ENCODE measurements around the gene AGPAT4.
A peak's percentile ranks its signal among the peaks of the same experiment; 100 is the strongest.

AGPAT4 gene

DNA sequence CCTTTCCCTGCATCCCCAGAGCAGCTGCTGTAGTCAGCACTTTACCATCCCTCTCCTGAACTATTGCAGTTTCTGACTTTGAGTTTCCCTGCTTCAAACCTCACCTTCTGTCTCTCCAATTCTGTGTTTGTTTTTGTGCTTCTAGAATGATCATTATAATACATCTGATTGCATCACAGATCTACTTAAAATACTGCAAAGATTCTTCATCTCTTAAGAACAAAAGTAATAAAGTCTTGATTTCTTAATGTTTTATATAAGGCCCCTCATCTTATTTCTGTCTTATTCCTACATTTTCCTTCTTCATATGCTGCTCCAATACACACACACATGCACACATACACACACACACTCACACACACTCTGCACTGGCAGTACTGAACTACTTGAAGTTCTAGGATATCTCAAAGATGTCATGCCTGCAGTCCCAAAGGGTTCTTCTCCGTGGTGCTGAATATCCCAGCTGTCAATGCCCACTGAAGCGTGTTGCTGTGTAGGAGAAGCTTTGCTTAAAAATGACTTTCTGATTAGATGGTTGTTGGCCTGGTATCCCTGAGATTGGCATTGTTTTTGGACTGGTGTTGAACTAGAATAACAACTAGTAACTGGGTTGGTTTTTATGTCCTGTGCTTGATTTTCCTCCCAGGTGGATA is 185.1 kb downstream of the AGPAT4 start:
- no peak overlapping the region for H3K4me3 ChIP-seq (ENCODE audit: low read length)
- TF ChIP-seq, protein P1, sequence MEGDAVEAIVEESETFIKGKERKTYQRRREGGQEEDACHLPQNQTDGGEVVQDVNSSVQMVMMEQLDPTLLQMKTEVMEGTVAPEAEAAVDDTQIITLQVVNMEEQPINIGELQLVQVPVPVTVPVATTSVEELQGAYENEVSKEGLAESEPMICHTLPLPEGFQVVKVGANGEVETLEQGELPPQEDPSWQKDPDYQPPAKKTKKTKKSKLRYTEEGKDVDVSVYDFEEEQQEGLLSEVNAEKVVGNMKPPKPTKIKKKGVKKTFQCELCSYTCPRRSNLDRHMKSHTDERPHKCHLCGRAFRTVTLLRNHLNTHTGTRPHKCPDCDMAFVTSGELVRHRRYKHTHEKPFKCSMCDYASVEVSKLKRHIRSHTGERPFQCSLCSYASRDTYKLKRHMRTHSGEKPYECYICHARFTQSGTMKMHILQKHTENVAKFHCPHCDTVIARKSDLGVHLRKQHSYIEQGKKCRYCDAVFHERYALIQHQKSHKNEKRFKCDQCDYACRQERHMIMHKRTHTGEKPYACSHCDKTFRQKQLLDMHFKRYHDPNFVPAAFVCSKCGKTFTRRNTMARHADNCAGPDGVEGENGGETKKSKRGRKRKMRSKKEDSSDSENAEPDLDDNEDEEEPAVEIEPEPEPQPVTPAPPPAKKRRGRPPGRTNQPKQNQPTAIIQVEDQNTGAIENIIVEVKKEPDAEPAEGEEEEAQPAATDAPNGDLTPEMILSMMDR (IDR thresholded peaks at IDR 0.05; ENCODE audit: insufficient read depth, low read depth, low read length, missing control alignments): no peak
- peak; percentile 10 for DNase-seq (ENCODE audit: low read depth)

DNA sequence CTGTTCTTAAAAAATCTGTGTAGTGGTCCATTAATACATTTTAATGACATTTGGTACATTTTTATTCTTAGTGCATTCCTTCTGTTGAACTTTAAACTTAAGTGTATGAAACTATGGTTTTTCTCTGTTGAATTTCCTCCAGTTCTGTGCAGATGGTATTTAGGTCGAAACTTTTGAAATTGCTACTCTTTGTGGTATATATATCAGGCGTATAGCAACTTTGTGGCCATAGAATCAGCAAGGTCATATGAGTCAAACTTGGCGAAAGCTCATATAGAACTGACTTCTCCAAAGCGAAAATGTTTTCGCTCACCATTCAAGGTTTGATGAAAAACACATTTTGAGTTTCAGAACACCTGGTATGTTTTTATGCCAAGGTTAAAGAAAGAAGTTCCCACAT is 188.6 kb downstream of the AGPAT4 start:
- H3K4me3 ChIP-seq (ENCODE audit: low read length): no peak overlapping the region
- TF ChIP-seq, protein P1 (IDR thresholded peaks at IDR 0.05; ENCODE audit: insufficient read depth, low read depth, low read length, missing control alignments): no peak
- no peak for DNase-seq (ENCODE audit: low read depth)

DNA sequence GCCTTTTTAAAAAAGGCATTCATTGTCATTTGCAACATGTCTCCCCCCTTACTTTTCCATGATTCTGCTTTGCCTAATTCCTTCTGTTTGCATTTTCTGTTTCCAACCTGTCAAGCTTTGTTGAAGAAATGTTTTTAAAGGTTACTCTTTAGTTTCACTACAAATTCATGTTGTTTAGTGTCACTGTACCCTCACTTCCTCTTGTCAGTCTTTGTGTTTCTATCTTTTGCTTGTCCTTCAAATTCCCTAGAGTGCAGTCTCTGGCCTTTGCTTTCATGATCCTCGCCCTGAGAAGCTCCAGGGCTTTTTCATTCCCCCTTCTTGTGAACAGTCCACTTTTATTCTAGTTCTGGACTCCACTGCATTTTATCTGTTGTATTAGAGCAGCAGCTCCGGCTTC is 191.6 kb downstream of the AGPAT4 start:
- TF ChIP-seq, protein P1 (IDR thresholded peaks at IDR 0.05; ENCODE audit: insufficient read depth, low read depth, low read length, missing control alignments): no peak
- DNase-seq (ENCODE audit: low read depth): no peak
- no peak overlapping the region for H3K4me3 ChIP-seq (ENCODE audit: low read length)

DNA sequence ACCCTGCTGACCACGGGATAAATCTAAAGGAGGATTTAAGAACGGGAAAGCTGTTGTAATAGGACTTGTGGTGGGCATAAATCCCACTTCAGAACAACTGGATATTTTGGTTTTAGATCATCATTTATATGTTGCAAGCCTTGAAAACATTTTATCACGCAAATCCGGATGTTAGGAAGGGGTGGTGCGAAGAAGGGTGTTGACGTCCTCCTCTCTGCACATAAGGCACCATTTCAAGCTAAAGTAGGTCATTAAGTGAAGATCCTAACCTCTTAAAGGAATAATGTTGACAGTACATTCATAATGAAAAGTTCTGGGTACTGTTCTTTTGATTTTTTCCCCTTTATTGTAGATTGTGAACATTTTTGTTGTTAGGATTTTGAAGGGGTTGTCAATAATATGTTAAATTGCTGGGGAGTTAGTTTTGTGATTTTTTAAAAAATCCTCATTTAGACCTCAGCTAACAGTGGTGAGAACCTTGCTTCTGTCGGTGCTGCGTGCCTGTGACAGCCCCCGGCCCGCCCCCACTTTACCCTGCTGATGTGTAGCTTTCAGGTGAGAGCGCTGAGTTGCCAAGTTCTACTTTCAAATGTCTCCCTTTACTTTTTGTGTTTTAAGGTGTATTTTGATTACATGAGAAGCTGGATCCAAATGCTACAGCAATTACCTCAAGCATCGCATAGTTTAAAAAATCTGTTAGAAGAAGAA is 193.4 kb downstream of the AGPAT4 start:
- TF ChIP-seq, protein P1 (IDR thresholded peaks at IDR 0.05; ENCODE audit: insufficient read depth, low read depth, low read length, missing control alignments): no peak
- DNase-seq (ENCODE audit: low read depth): no peak
- no peak overlapping the region for H3K4me3 ChIP-seq (ENCODE audit: low read length)
